GM23338 (cell line): ENCODE results near the gene UNC5C. TPM values are rescaled to one million over a fixed set of nuclear protein-coding genes. Genes with fewer than 3 reads are reported as not detected.

ENCODE experiments used
- ATAC-seq: fragments of 200-7000 bp; cut with Tn5 transposase; 3 replicates; pipeline ENCODE4 v1.9.1; 2020
- DNase-seq: peaks from one replicate; pipeline ENCODE4 v3.0.0-alpha.2; 2015; ENCODE audit warnings: low spot score
- H2AFZ ChIP-seq: fragments of 200-600 bp; sonication (generic); 2 replicates; pipeline ENCODE4 v1.8.0; 2016; ENCODE audit warnings: antibody characterized with exemption, mild to moderate bottlenecking, moderate library complexity
- H3F3A ChIP-seq: fragments of 200-600 bp; sonication (generic); replicated peaks from 2 replicates; pipeline ENCODE4 v1.8.0; 2017; ENCODE audit warnings: antibody characterized with exemption, mixed run types, low read depth
- H3K27ac ChIP-seq: fragments of 200-600 bp; sonication (generic); 2 replicates; pipeline ENCODE4 v1.6.1; 2016; ENCODE audit warnings: low read depth
- H3K27me3 ChIP-seq: fragments of 200-600 bp; sonication (generic); 2 replicates; pipeline ENCODE4 v1.8.0; 2016; ENCODE audit warnings: mild to moderate bottlenecking, mixed run types, moderate library complexity; ENCODE audit not compliant: insufficient read depth
- H3K36me3 ChIP-seq: fragments of 200-600 bp; sonication (generic); 2 replicates; pipeline ENCODE4 v1.8.0; 2016; ENCODE audit warnings: mild to moderate bottlenecking; ENCODE audit not compliant: insufficient read depth
- H3K4me1 ChIP-seq: fragments of 200-600 bp; sonication (generic); 2 replicates; pipeline ENCODE4 v1.8.0; 2016; ENCODE audit warnings: mild to moderate bottlenecking, moderate library complexity; ENCODE audit not compliant: insufficient read depth
- H3K4me2 ChIP-seq: fragments of 200-600 bp; sonication (generic); 2 replicates; pipeline ENCODE4 v1.7.1; 2017; ENCODE audit warnings: mixed run types
- H3K4me3 ChIP-seq: fragments of 200-600 bp; sonication (generic); 2 replicates; pipeline ENCODE4 v1.6.1; 2016; ENCODE audit warnings: mixed run types
- H3K79me2 ChIP-seq: fragments of 200-600 bp; sonication (generic); replicated peaks from 2 replicates; pipeline ENCODE4 v1.8.0; 2017; ENCODE audit warnings: mild to moderate bottlenecking; ENCODE audit not compliant: insufficient read depth
- H3K9me2 ChIP-seq: fragments of 200-600 bp; sonication (generic); 2 replicates; pipeline ENCODE4 v1.8.0; 2017; ENCODE audit not compliant: insufficient read depth
- H4K20me1 ChIP-seq: fragments of 200-600 bp; sonication (generic); replicated peaks from 2 replicates; pipeline ENCODE4 v1.8.0; 2017; ENCODE audit warnings: mild to moderate bottlenecking; ENCODE audit not compliant: insufficient read depth
- H3K27ac Mint-ChIP-seq: 2 replicates; pipeline ENCODE4 v1.8.0; 2020; ENCODE audit warnings: inconsistent platforms, mild to moderate bottlenecking, moderate library complexity, mixed read lengths
- H3K27me3 Mint-ChIP-seq: 3 replicates; pipeline ENCODE4 v1.8.0; 2022; ENCODE audit warnings: low read depth, mild to moderate bottlenecking, moderate library complexity, mixed read lengths, inconsistent platforms; ENCODE audit not compliant: insufficient read depth, poor library complexity
- H3K36me3 Mint-ChIP-seq: 3 replicates; pipeline ENCODE4 v1.8.0; 2021; ENCODE audit warnings: low read depth, mild to moderate bottlenecking, inconsistent platforms, moderate library complexity, mixed read lengths
- H3K4me1 Mint-ChIP-seq: 3 replicates; pipeline ENCODE4 v1.8.0; 2020; ENCODE audit warnings: mild to moderate bottlenecking, inconsistent platforms, mixed read lengths
- H3K4me3 Mint-ChIP-seq: 3 replicates; pipeline ENCODE4 v1.8.0; 2021; ENCODE audit warnings: moderate library complexity, mild to moderate bottlenecking, inconsistent platforms, mixed read lengths
- H3K9me3 Mint-ChIP-seq: 3 replicates; pipeline ENCODE4 v1.8.0; 2020; ENCODE audit warnings: moderate library complexity, mild to moderate bottlenecking, inconsistent platforms, mixed read lengths
- CTCF ChIP-seq, 2 experiments: fragments of 200-600 bp in 1 of 2; sonication (generic) in 1 of 2; conservative IDR thresholded peaks; 2 replicates each; pipeline versions ENCODE4 v1.5.1 to v1.6.1; 2016 to 2017; ENCODE audit warnings: antibody characterized with exemption in 2 of 2, low read depth in 2 of 2, mild to moderate bottlenecking in 2 of 2, moderate library complexity in 1 of 2
- ETS1 ChIP-seq: IDR thresholded peaks from 2 replicates; pipeline ENCODE4 v1.6.1; 2016; ENCODE audit warnings: antibody characterized with exemption
- EZH2 ChIP-seq: fragments of 200-600 bp; sonication (generic); IDR thresholded peaks from one replicate; pipeline ENCODE4 v1.8.0; 2017; ENCODE audit warnings: antibody characterized with exemption, mild to moderate bottlenecking, low read depth; ENCODE audit not compliant: unreplicated experiment
- JUNB ChIP-seq: IDR thresholded peaks from one replicate; pipeline ENCODE4 v1.6.1; 2016; ENCODE audit warnings: antibody characterized with exemption; ENCODE audit not compliant: unreplicated experiment
- NANOG ChIP-seq: IDR thresholded peaks from 2 replicates; pipeline ENCODE4 v1.6.1; 2016; ENCODE audit warnings: antibody characterized with exemption, borderline replicate concordance
- POLR2AphosphoS5 ChIP-seq: IDR thresholded peaks from 2 replicates; pipeline ENCODE4 v1.6.1; 2016; ENCODE audit warnings: antibody characterized with exemption, low read depth
- REST ChIP-seq: IDR thresholded peaks from one replicate; pipeline ENCODE4 v1.6.1; 2018; ENCODE audit warnings: antibody characterized with exemption; ENCODE audit not compliant: unreplicated experiment
- ZNF462 ChIP-seq: fragments of 250-450 bp; sonication (Bioruptor Pico); IDR thresholded peaks from 2 replicates; pipeline ENCODE4 v1.5.0; 2020; ENCODE audit warnings: mild to moderate bottlenecking, moderate library complexity
- polyA plus RNA-seq: library from polyadenylated mRNA; unstranded; fragments of >200 nt; fragmentation: Nextera tagmentation; extraction: Ambion mirVana; gene quantifications from 2 replicates; pipeline ENCODE4 v1.2.1, GENCODE V29; 2016
- total RNA-seq: library from RNA; depleted of rRNA; stranded (reverse); fragments of >200 nt; shearing (Covaris generic); gene quantifications from 2 replicates; pipeline ENCODE4 v1.2.3, GENCODE V29; 2014

The UNC5C gene
- total and polyA plus RNA-seq, 2 experiments from 2014 or later = 0.08 to 0.21 TPM

- H3K27ac ChIP-seq = no peak overlapping the region
- H3K36me3 Mint-ChIP-seq = no peaks in the 10 kb centered on the region
- H3K27me3 ChIP-seq = no peaks in the 10 kb centered on the region
- no peak overlapping the region for H3K4me2 ChIP-seq
- DNase-seq (no peak), ATAC-seq (no peak)
- TF ChIP-seq ETS1 (no peak), REST (no peak), CTCF (conservative IDR thresholded peaks at IDR 0.05; ENCODE audit: low read depth in 2 of 2) (no peak), POLR2AphosphoS5 (no peak), JUNB (no peak), EZH2 (no peak), NANOG (no peak), ZNF462 (CRISPR knock-in tag) (no peak)
- no peaks in the 10 kb centered on the region for H3K9me3 Mint-ChIP-seq
- H3K79me2 ChIP-seq = no peaks in the 10 kb centered on the region
- no peaks in the 10 kb centered on the region for H3K9me2 ChIP-seq
- no peaks in the 10 kb centered on the region for H3K4me1 ChIP-seq
- H3F3A ChIP-seq = no peaks in the 10 kb centered on the region
- peaks cover 8% of the 10 kb centered on the region; the same call in 2 of the 3 replicates for H3K4me1 Mint-ChIP-seq
- no peaks in the 10 kb centered on the region for H4K20me1 ChIP-seq
- H3K36me3 ChIP-seq = no peaks in the 10 kb centered on the region
- no peak overlapping the region; the same call in 1 of the 2 replicates for H3K27ac Mint-ChIP-seq
- H3K4me3 Mint-ChIP-seq = no peak overlapping the region
- H3K4me3 ChIP-seq = no peak overlapping the region
- H3K27me3 Mint-ChIP-seq = peaks cover 1% of the 10 kb centered on the region
- H2AFZ ChIP-seq = no peak overlapping the region
Measured at GRCh38 chr4:95358421-95358820, 190.4 kb downstream of the UNC5C start.
